Fibroblast of villous mesenchyme (primary cell): ENCODE measurements around the gene C6orf136. TPM values are rescaled to one million over a fixed set of nuclear protein-coding genes. Genes with fewer than 3 reads are reported as not detected.

Source experiments
- DNase-seq: peaks from one replicate; pipeline ENCODE4 v3.0.0-alpha.2; 2010; ENCODE audit warnings: low read depth
- H3K4me3 ChIP-seq: 2 replicates; pipeline ENCODE4 v1.5.1; 2011; ENCODE audit warnings: low read depth, mild to moderate bottlenecking, low read length
- total RNA-seq: library from RNA; depleted of rRNA; stranded (reverse); fragments of >200 nt; gene quantifications from 2 replicates; pipeline ENCODE4 v1.2.3, GENCODE V29; 2012
- TF ChIP-seq, protein P1 (sequence below): IDR thresholded peaks from 2 replicates; pipeline ENCODE4 v1.5.1; 2012; ENCODE audit warnings: low read depth, mild to moderate bottlenecking, low read length; ENCODE audit not compliant: insufficient read depth

C6orf136 gene
- total RNA-seq, 1 donor = 9.9 TPM

DNA sequence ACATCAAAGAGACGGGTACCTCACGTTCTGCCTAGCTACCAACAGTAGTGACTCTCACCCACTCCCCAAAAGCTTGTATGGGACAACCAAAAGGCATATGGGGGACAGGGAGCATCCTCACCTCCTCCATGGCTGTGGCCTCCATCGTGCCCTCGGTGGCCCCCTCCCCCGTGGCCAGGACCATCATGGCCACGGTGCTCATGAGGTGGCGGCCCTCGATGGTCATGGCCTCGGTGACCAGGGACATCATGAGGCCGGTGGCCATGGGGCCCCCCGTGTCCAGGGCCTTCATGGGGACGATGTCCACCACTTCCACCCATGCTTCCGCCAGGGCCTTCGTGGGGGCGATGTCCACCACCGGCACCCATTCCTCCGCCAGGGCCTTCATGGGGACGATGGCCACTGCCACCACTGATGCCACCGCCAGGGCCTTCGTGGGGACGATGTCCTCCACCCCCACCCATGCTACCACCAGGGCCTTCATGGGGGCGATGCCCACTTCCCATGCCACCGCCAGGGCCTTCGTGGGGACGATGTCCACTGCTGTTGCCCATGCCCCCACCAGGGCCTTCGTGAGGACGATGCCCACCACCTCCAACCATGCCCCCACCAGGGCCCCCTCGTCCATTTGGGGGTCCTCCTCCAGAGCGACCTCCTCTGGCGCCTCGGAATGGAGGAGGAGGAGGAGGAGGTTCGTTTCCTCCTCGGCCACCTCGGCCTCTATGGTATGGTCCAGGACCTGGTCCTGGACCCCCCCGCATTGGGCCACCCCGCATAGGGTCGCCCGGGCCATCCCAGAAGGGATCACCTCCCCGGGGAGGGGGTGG is 44.9 kb upstream of the C6orf136 start:
- TF ChIP-seq, protein P1, sequence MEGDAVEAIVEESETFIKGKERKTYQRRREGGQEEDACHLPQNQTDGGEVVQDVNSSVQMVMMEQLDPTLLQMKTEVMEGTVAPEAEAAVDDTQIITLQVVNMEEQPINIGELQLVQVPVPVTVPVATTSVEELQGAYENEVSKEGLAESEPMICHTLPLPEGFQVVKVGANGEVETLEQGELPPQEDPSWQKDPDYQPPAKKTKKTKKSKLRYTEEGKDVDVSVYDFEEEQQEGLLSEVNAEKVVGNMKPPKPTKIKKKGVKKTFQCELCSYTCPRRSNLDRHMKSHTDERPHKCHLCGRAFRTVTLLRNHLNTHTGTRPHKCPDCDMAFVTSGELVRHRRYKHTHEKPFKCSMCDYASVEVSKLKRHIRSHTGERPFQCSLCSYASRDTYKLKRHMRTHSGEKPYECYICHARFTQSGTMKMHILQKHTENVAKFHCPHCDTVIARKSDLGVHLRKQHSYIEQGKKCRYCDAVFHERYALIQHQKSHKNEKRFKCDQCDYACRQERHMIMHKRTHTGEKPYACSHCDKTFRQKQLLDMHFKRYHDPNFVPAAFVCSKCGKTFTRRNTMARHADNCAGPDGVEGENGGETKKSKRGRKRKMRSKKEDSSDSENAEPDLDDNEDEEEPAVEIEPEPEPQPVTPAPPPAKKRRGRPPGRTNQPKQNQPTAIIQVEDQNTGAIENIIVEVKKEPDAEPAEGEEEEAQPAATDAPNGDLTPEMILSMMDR = no peak
- H3K4me3 ChIP-seq = no peak overlapping the region
- no peak for DNase-seq

DNA sequence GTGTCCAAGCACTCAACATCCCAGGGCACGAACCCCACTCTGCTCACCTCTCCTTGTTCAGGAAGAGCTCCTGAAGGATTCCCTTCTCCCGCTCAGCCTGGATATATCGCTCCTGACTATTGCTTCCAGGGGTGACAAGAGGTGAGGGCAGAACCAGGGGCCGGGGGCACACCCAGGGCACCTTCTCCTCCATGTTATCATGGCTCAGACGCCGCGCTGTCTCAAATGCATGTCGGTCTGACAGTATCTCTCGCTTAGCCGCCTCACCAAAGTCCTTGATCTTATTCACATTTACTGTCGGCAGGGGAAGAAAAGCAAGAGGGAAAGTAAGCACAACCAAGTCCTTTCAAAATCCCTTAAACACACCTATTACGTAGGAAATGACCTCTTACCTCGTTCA is 43.0 kb upstream of the C6orf136 start:
- no peak overlapping the region for H3K4me3 ChIP-seq
- TF ChIP-seq, protein P1 = no peak
- no peak for DNase-seq

DNA sequence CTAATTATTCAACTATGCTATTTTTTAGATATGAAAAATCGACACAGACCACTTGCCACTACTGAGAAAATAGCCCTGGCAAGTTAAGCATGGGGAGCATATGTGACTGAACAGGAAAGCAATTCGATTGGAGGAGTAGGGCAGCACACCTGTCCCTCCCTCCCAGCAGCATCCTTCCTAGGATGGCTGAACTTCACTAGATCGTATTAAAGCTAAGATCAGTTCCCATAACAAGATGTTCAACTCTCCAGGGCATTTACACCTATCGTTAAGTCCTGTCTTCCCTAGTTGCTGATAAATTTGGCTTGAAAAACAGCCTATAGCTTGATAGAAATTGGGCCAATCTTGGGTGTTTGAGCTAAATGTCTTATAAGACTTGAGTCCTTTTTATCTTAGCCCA is 36.9 kb upstream of the C6orf136 start:
- TF ChIP-seq, protein P1 = no peak
- no peak for DNase-seq
- no peak overlapping the region for H3K4me3 ChIP-seq

DNA sequence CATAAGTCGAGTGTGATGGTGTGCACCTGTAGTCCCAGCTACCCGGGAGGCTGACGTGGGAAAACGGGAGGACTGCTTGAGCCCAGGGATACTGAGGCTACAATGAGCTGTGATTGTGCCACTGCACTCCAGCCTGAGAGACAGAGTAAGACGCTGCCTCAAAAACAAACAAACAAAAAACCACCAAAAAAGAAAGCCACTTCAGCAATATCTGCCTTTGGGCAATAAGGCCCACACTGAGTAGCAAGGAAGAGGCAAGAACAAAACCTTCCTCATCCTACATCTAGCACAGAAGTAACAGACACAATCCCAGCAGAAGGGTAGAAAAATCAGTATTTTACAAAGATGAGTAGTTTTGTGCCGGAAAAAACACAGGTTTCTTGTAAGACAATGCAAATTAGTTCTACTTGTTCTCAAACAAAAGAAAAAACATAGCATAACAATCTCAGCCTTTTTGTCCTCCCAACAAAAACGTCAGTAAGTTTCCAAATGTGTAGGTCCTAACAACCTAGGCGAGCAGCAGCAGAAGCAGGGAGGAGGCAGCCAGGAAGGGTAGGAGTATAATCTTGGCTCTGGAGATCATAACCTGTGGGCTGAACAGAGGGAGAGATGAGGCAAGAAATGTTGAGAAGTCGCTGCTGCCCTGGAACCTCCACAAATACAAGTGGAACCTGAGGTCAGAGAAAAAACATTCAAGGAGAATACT is 35.6 kb upstream of the C6orf136 start:
- H3K4me3 ChIP-seq = no peak overlapping the region
- TF ChIP-seq, protein P1 = no peak
- DNase-seq = peak; percentile 35

DNA sequence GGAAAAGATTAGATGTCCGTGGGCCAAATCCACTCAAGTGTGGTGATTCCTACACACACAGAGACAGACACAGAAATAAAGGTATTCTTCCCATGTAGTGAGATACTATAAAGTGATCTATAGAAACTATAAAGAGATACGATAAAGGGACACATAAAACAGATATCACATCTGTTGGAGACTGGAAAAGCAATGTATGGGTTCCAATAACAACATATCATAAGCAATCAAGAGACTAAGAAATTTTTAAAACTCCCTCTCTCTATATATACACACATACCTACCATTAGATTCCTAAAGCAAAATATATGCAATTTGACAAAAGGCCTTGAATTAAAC is 35.1 kb upstream of the C6orf136 start:
- H3K4me3 ChIP-seq = no peak overlapping the region
- TF ChIP-seq, protein P1 = no peak
- DNase-seq = no peak

DNA sequence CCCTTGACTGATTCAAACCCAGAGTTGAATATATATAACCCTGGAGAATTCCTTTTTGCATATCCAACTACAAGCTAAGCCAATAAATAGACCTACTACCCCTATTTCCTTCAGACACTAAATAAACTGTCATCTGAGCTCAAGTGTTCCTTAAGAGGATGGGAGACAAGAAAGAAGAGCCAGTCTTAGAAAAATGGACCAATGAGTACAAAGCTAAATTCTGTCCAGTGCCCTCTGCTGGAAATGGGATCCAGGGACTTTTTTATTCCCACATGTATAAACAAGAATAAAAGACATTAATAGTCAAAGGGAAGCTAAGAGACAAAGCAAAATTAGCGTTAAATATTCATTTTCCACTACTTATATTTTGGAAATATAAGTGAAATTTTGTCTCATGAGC is 34.7 kb upstream of the C6orf136 start:
- no peak overlapping the region for H3K4me3 ChIP-seq
- DNase-seq = peak; percentile 51
- TF ChIP-seq, protein P1 = peak; percentile 42
